Coronary artery (tissue), 2 donors: ENCODE measurements around the gene ACAA1.

ENCODE experiments used
- DNase-seq: peaks from one replicate; pipeline ENCODE4 v3.0.0-alpha.2; 2017; ENCODE audit warnings: low spot score
- H3K27ac ChIP-seq, 2 donors: fragments of 200-600 bp; sonication (generic); one replicate each; pipeline ENCODE4 v1.5.1; 2016 to 2019
- H3K4me3 ChIP-seq: fragments of 200-600 bp; sonication (generic); 2 replicates; pipeline ENCODE4 v1.5.1; 2016; ENCODE audit warnings: mild to moderate bottlenecking, moderate library complexity
- CTCF ChIP-seq: fragments of 200-600 bp; sonication (generic); IDR thresholded peaks from one replicate; pipeline ENCODE4 v1.5.1; 2019; ENCODE audit warnings: antibody characterized with exemption

Gene ACAA1

GRCh38 chr3:38148311-38148882, 11.5 kb upstream of the ACAA1 start:
- peak overlapping the region in 1 of 2 donors; percentile 60 for H3K27ac ChIP-seq
- no peak for TF ChIP-seq CTCF
- DNase-seq = no peak

GRCh38 chr3:38147421-38147820, 10.5 kb upstream of the ACAA1 start:
- DNase-seq = no peak
- H3K27ac ChIP-seq = peak overlapping the region in 1 of 2 donors; percentile 60
- TF ChIP-seq CTCF = no peak

More at GRCh38 chr3:38148311-38148882, 11.5 kb upstream of the ACAA1 start:
- no peak overlapping the region for H3K4me3 ChIP-seq

GRCh38 chr3:38146504-38146903, 9.6 kb upstream of the ACAA1 start:
- DNase-seq = no peak
- Histone ChIP-seq H3K27ac (no peak overlapping the region), H3K4me3 (no peak overlapping the region)
- TF ChIP-seq CTCF = no peak

More at GRCh38 chr3:38147421-38147820, 10.5 kb upstream of the ACAA1 start:
- no peak overlapping the region for H3K4me3 ChIP-seq

GRCh38 chr3:38143511-38143910, 6.6 kb upstream of the ACAA1 start:
- Histone ChIP-seq H3K27ac (no peak overlapping the region), H3K4me3 (no peak overlapping the region)
- peak; percentile 41 for DNase-seq
- no peak for TF ChIP-seq CTCF

- no peak overlapping the region for H3K27ac ChIP-seq
- no peak overlapping the region for H3K4me3 ChIP-seq
- no peak for TF ChIP-seq CTCF
- peak; percentile 21 for DNase-seq
Measured at GRCh38 chr3:38142959-38143358, 6.0 kb upstream of the ACAA1 start.

GRCh38 chr3:38141952-38142273, 5.0 kb upstream of the ACAA1 start:
- DNase-seq = no peak
- Histone ChIP-seq H3K27ac (no peak overlapping the region), H3K4me3 (no peak overlapping the region)
- no peak for TF ChIP-seq CTCF

- Histone ChIP-seq H3K4me3 (no peak overlapping the region), H3K27ac (no peak overlapping the region)
- peak; percentile 64 for DNase-seq
- TF ChIP-seq CTCF = no peak
Measured at GRCh38 chr3:38141173-38141951, 4.4 kb upstream of the ACAA1 start.
